ENCODE data around the gene ANKFN1.

ANKFN1 gene

GRCh38 chr17:56521414-56522141, 368.3 kb downstream of the ANKFN1 start:
- no peak for DNase-seq

DNA sequence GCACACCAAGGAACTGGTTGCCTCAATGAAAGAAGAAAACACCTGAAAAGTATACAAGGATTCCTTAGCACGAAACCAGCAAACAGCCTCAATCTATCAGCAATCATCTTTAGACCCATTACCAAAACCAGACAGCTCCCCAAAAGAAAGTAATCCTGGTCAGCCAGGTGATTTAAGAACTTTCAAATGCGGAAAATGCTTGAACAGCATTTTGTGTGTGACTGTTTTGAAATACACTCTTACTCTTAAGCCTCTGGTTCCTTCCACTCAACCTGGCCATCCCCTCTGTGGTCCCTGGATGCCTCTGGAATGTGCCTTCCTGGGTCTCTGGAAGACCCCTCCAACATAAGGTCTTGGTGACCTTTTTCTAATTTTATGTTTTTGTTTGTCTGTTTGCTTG, 369.8 kb downstream of the ANKFN1 start:
- DNase-seq, result no peak

GRCh38 chr17:56528696-56529095, 375.4 kb downstream of the ANKFN1 start:
- DNase-seq, result no peak

DNA sequence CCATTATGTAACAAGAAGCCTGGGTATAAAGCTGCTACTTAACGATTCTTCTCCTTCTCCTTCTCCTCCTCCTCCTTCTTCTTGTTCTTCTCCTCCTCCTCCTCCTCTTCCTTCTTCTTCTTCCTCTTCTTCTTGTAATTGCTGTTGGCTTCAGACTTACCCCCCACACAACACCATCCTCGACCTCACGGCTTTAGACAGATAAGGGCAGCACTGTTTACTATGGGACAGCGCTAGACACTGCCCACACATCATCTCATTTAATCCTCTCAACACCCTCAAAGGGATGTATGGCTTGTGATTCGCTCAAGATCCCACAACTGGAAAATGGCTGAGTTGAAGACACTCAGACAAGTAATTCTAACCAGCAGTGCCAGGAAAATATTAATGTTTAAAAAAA, 379.7 kb downstream of the ANKFN1 start:
- DNase-seq, result no peak

DNA sequence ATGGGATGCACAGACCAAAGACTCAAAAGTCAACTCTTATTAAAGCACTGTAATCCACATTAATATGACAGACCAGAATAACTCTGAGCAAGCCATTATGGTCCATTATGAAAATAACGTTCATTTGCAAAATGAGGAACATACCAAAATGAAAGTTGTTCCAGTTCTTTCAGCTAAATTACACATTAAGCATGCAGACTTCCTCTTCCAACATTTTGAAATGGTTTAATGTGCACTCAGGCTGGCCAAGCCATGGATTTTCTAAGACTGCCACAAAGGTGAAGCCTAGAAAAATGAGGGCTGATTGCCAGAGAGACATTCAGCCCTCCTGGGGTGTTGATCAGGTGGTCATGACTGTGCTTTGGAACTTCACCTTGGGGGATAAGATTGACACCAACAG, 383.5 kb downstream of the ANKFN1 start:
- no peak for DNase-seq

GRCh38 chr17:56540836-56541235, 387.6 kb downstream of the ANKFN1 start:
- no peak for DNase-seq

DNA sequence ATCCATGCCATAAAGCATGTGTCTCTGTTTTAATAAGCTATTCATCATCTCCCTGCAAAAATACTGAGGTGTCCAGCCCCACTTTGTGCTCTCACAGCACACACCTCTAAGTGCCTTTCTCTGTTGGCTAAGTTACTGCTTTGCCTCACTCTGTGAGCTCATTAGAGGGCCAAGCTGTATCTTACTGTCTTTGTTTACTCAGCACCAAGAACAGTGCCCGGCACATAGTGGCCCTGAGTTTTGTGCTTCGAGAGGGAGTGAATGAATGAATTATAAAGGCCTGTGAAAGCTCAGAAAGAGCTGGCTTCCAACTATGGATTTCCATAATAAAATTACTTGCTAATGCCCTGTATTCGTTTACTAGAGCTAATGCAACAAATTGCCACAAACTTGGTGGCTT, 390.0 kb downstream of the ANKFN1 start:
- DNase-seq, result no peak

DNA sequence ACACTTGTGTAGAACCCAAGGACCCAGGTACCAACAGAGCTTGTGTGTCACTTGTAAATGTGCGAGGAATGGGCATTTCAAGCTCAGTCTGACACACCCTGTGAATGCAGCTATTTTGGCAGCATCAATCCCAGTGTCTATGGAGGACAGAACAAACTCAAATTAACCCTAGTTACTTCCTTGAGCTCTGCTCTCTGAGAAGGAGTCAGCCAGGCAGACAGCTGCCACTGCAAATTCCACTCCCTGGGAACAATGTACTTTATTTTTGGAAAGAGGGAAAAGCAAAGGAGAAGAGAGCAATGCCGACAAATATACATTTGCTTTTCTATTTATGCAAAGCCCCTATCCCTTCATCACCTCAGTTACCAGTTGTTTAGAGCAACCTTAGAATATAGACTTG, 391.8 kb downstream of the ANKFN1 start:
- DNase-seq, result no peak

- DNase-seq, result no peak
Observed at GRCh38 chr17:56545930-56546329, 392.7 kb downstream of the ANKFN1 start.

DNA sequence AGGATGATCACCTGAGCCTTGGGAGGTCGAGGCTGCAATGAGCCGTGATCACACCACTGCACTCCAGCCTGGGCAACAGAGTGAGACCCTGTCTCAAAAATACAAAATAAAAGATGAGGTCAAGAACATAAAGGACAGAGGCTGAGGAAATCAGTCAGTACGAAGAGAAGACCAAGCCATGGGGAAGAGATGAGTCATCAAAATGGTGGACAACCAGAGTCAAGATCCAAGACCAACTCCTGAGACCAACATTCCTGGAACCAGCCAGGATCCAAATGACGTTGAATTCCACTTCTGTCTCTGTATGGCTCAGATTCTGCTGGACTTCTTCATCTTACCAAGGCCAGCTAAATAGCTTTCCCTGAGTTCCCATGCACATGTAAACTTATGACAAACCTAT, 395.4 kb downstream of the ANKFN1 start:
- DNase-seq, result no peak

- no peak for DNase-seq
Observed at GRCh38 chr17:56549501-56549900, 396.2 kb downstream of the ANKFN1 start.

- no peak for DNase-seq
Observed at GRCh38 chr17:56557682-56558081, 404.4 kb downstream of the ANKFN1 start.

GRCh38 chr17:56558088-56558487, 404.8 kb downstream of the ANKFN1 start:
- DNase-seq, result no peak

Data from NCI-H1105 treated with DMSO at 0.1 percent for 48 hours (cell line).